ENCODE data around the gene SPIN1.
"Not testable (repeated sequence)": the region's sequence is repeated elsewhere in the genome, so short reads cannot be mapped to it uniquely, and the experiment has no call there.

Gene SPIN1

GRCh38 chr9:88379352-88379751 lies 8.9 kb upstream of the SPIN1 start:
- DNase-seq (ENCODE audit: low spot score in 2 of 2), result no peak
- Mint-ChIP-seq H3K4me3 (no peak overlapping the region), H3K9me3 (no peaks in the 10 kb centered on the region), H3K27ac (no peak overlapping the region), H3K36me3 (no peaks in the 10 kb centered on the region), H3K4me1 (no peaks in the 10 kb centered on the region)
- no peak for ATAC-seq

- H3K4me3 Mint-ChIP-seq, result no peak overlapping the region
- no peak overlapping the region for H3K27ac Mint-ChIP-seq
- no peaks in the 10 kb centered on the region for H3K4me1 Mint-ChIP-seq
- DNase-seq (ENCODE audit: low spot score in 2 of 2) (no peak), ATAC-seq (no peak)
- no peaks in the 10 kb centered on the region for H3K9me3 Mint-ChIP-seq
- H3K36me3 Mint-ChIP-seq, result no peaks in the 10 kb centered on the region
These were observed 8.1 kb upstream of the SPIN1 start for GRCh38 chr9:88380118-88380517.

GRCh38 chr9:88381322-88381721 lies 6.9 kb upstream of the SPIN1 start:
- not testable (repeated sequence) for H3K27ac Mint-ChIP-seq; ATAC-seq; DNase-seq (ENCODE audit: low spot score in 2 of 2); H3K36me3 Mint-ChIP-seq; H3K4me3 Mint-ChIP-seq; H3K9me3 Mint-ChIP-seq; H3K4me1 Mint-ChIP-seq

GRCh38 chr9:88383176-88383575 lies 5.1 kb upstream of the SPIN1 start:
- Mint-ChIP-seq H3K27ac (no peak overlapping the region), H3K4me1 (peaks cover 9% of the 10 kb centered on the region), H3K9me3 (no peaks in the 10 kb centered on the region), H3K4me3 (no peak overlapping the region), H3K36me3 (peaks cover 10% of the 10 kb centered on the region)
- no peak for DNase-seq (ENCODE audit: low spot score in 2 of 2)
- ATAC-seq, result no peak

GRCh38 chr9:88386137-88386536 lies 2.1 kb upstream of the SPIN1 start:
- not testable (repeated sequence) for DNase-seq (ENCODE audit: low spot score in 2 of 2); ATAC-seq; H3K4me3 Mint-ChIP-seq; H3K27ac Mint-ChIP-seq; H3K9me3 Mint-ChIP-seq
- Mint-ChIP-seq H3K36me3 (peaks cover 16% of the 10 kb centered on the region), H3K4me1 (peaks cover 12% of the 10 kb centered on the region)

GRCh38 chr9:88387036-88387551 lies 1.1 kb upstream of the SPIN1 start:
- ATAC-seq, result peak; percentile 11

GRCh38 chr9:88387552-88388202 lies 567 bp upstream of the SPIN1 start:
- Mint-ChIP-seq H3K27ac (peak overlapping the region; percentile 93), H3K4me3 (peak overlapping the region; percentile 83), H3K9me3 (no peaks in the 10 kb centered on the region), H3K4me1 (peaks cover 25% of the 10 kb centered on the region), H3K36me3 (peaks cover 16% of the 10 kb centered on the region)
- ATAC-seq (no peak), DNase-seq (ENCODE audit: low spot score in 2 of 2) (no peak)

More at GRCh38 chr9:88387036-88387551, 1.1 kb upstream of the SPIN1 start:
- Mint-ChIP-seq H3K9me3 (no peaks in the 10 kb centered on the region), H3K27ac (peak overlapping the region; percentile 93), H3K36me3 (peaks cover 16% of the 10 kb centered on the region), H3K4me3 (peak overlapping the region; percentile 83), H3K4me1 (peaks cover 20% of the 10 kb centered on the region)
- peak; percentile 7 to 58 for DNase-seq (ENCODE audit: low spot score in 2 of 2)

- Mint-ChIP-seq H3K4me1 (peaks cover 30% of the 10 kb centered on the region), H3K9me3 (no peaks in the 10 kb centered on the region), H3K36me3 (peaks cover 16% of the 10 kb centered on the region), H3K27ac (peak overlapping the region; percentile 86), H3K4me3 (peak overlapping the region; percentile 83)
- DNase-seq (ENCODE audit: low spot score in 2 of 2), result peak; percentile 36 to 74
- peak; percentile 50 for ATAC-seq
These were observed 802 bp downstream of the SPIN1 start for GRCh38 chr9:88388886-88389605.

GRCh38 chr9:88390371-88390990 lies 2.2 kb downstream of the SPIN1 start:
- ATAC-seq (no peak), DNase-seq (ENCODE audit: low spot score in 2 of 2) (no peak)
- peaks cover 16% of the 10 kb centered on the region for H3K36me3 Mint-ChIP-seq
- H3K4me3 Mint-ChIP-seq, result peak overlapping the region; percentile 83
- peaks cover 30% of the 10 kb centered on the region for H3K4me1 Mint-ChIP-seq
- no peak overlapping the region for H3K27ac Mint-ChIP-seq
- H3K9me3 Mint-ChIP-seq, result no peaks in the 10 kb centered on the region

GRCh38 chr9:88391236-88391635 lies 3.0 kb downstream of the SPIN1 start:
- ATAC-seq (no peak), DNase-seq (ENCODE audit: low spot score in 2 of 2) (no peak)
- Mint-ChIP-seq H3K4me3 (no peak overlapping the region), H3K27ac (no peak overlapping the region), H3K4me1 (peaks cover 30% of the 10 kb centered on the region), H3K9me3 (no peaks in the 10 kb centered on the region), H3K36me3 (peaks cover 16% of the 10 kb centered on the region)

- Mint-ChIP-seq H3K4me3 (no peak overlapping the region), H3K4me1 (peaks cover 30% of the 10 kb centered on the region), H3K9me3 (no peaks in the 10 kb centered on the region), H3K27ac (no peak overlapping the region), H3K36me3 (peaks cover 16% of the 10 kb centered on the region)
- ATAC-seq, result no peak
- DNase-seq (ENCODE audit: low spot score in 2 of 2), result no peak
These were observed 3.7 kb downstream of the SPIN1 start for GRCh38 chr9:88391921-88392320.

- peaks cover 10% of the 10 kb centered on the region for H3K36me3 Mint-ChIP-seq
- ATAC-seq, result no peak
- DNase-seq (ENCODE audit: low spot score in 2 of 2), result no peak
- no peak overlapping the region for H3K27ac Mint-ChIP-seq
- peaks cover 24% of the 10 kb centered on the region for H3K4me1 Mint-ChIP-seq
- no peak overlapping the region for H3K4me3 Mint-ChIP-seq
- no peaks in the 10 kb centered on the region for H3K9me3 Mint-ChIP-seq
These were observed 4.3 kb downstream of the SPIN1 start for GRCh38 chr9:88392549-88392948.

- ATAC-seq (no peak), DNase-seq (ENCODE audit: low spot score in 2 of 2) (no peak)
- H3K36me3 Mint-ChIP-seq, result no peaks in the 10 kb centered on the region
- H3K27ac Mint-ChIP-seq, result no peak overlapping the region
- H3K4me3 Mint-ChIP-seq, result no peak overlapping the region
- no peaks in the 10 kb centered on the region for H3K9me3 Mint-ChIP-seq
- H3K4me1 Mint-ChIP-seq, result peaks cover 19% of the 10 kb centered on the region
These were observed 8.8 kb downstream of the SPIN1 start for GRCh38 chr9:88396836-88397577.

- ATAC-seq (no peak), DNase-seq (ENCODE audit: low spot score in 2 of 2) (no peak)
- H3K4me3 Mint-ChIP-seq, result no peak overlapping the region
- H3K27ac Mint-ChIP-seq, result no peak overlapping the region
- H3K4me1 Mint-ChIP-seq, result peaks cover 9% of the 10 kb centered on the region
- no peaks in the 10 kb centered on the region for H3K36me3 Mint-ChIP-seq
- H3K9me3 Mint-ChIP-seq, result no peaks in the 10 kb centered on the region
These were observed 9.8 kb downstream of the SPIN1 start for GRCh38 chr9:88398016-88398415.

GRCh38 chr9:88399966-88400365 lies 11.7 kb downstream of the SPIN1 start:
- H3K27ac Mint-ChIP-seq, result no peak overlapping the region
- H3K4me3 Mint-ChIP-seq, result no peak overlapping the region
- no peaks in the 10 kb centered on the region for H3K9me3 Mint-ChIP-seq
- DNase-seq (ENCODE audit: low spot score in 2 of 2), result no peak
- no peak for ATAC-seq
- peaks cover 8% of the 10 kb centered on the region for H3K4me1 Mint-ChIP-seq
- H3K36me3 Mint-ChIP-seq, result no peaks in the 10 kb centered on the region

All from stimulated activated effector memory CD8-positive, alpha-beta T cell treated with anti-CD3 and anti-CD28 coated beads, Interleukin-12 subunit alpha, Interleukin-12 subunit beta, amount 100 ng/mL, for 72 hours (primary cell).